ENCODE results near the gene JADE3.

- TF ChIP-seq EZH2phosphoT487 (IDR thresholded peaks at IDR 0.05; ENCODE audit: borderline replicate concordance) (no peak), SRF (IDR thresholded peaks at IDR 0.05; ENCODE audit: low read depth) (no peak), CTCF (IDR thresholded peaks at IDR 0.05 in 2 of 3, conservative IDR thresholded peaks at IDR 0.05 in 1 of 3; ENCODE audit: borderline replicate concordance in 1 of 3, insufficient read depth in 1 of 3, low read depth in 2 of 3, low read length in 2 of 3) (no peak), RAD21 (IDR thresholded peaks at IDR 0.05; ENCODE audit: low read depth) (no peak), MAX (IDR thresholded peaks at IDR 0.05) (no peak), CEBPB (IDR thresholded peaks at IDR 0.05; ENCODE audit: low read depth) (no peak), POLR2A (IDR thresholded peaks at IDR 0.05; ENCODE audit: borderline replicate concordance, extremely low read depth, insufficient read depth, insufficient read length) (no peak), POLR2AphosphoS5 (IDR thresholded peaks at IDR 0.05; ENCODE audit: low read depth, low read length) (no peak), ZBTB33 (IDR thresholded peaks at IDR 0.05; ENCODE audit: extremely low read depth, insufficient replicate concordance, low read length) (no peak), ATF3 (IDR thresholded peaks at IDR 0.05) (no peak), SP1 (IDR thresholded peaks at IDR 0.05; ENCODE audit: low read depth) (no peak), EGR1 (IDR thresholded peaks at IDR 0.05; ENCODE audit: low read depth) (no peak), CBX3 (IDR thresholded peaks at IDR 0.05; ENCODE audit: low read depth) (no peak), FOSL1 (IDR thresholded peaks at IDR 0.05; ENCODE audit: low read depth) (no peak)
Observed at GRCh38 chrX:46959101-46959500, 46.9 kb downstream of the JADE3 start.

All from HCT116 (cell line).